Measurements from ENCODE around the gene ANKRD13A.

Gene ANKRD13A

DNA sequence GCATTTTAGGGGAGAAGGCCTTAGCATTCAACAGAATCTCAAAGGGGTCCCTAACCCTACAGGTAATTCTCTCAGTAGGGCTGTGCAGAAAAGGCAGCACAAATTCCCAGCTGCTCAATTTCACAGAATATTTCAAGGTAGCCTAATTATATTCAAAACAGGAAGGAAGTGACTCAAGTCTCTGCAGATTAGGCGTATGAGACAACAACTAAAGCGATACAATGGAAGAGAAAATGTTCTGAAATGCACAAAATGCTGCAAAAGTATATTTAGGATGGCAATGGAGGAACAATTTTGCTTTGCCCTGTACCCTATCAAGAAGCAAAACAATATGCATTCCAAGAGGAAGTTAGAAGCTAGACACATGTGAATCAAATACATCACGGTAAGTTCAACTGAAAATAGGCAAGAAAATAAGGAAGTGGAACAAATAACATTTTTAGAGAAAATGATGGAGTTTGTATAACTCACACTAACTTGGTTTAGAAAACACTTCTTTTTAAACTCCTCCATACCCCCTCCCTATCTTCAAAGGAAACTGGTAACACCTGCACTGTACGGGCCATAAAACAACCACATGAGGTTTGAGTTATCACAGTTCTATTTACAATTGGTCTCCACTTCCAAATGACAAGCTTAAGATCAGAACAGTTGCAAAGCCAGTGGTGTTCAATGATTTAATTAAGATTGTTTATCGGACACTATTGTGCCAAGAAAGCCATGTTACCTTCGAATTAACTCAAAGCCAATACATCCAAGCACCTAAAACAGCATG is 4.6 kb upstream of the ANKRD13A start:
- H3K4me1 ChIP-seq (ENCODE audit: insufficient read depth, low read length), result peaks cover 3% of the 10 kb centered on the region; the same call in 1 of the 2 replicates
- H3K9me3 ChIP-seq (ENCODE audit: control insufficient read depth, insufficient read depth, low read length), result no peaks in the 10 kb centered on the region
- no peaks in the 10 kb centered on the region for H3K36me3 ChIP-seq (ENCODE audit: insufficient read depth, low read length)
- no peak overlapping the region; the same call in 1 of the 2 replicates for H3K9ac ChIP-seq (ENCODE audit: low read depth, low read length)

GRCh38 chr12:109995361-109995685 is 3.9 kb upstream of the ANKRD13A start:
- peak overlapping the region; percentile 93 for H3K9ac ChIP-seq (ENCODE audit: low read depth, low read length)
- no peaks in the 10 kb centered on the region for H3K36me3 ChIP-seq (ENCODE audit: insufficient read depth, low read length)
- H3K9me3 ChIP-seq (ENCODE audit: control insufficient read depth, insufficient read depth, low read length), result no peaks in the 10 kb centered on the region
- H3K4me1 ChIP-seq (ENCODE audit: insufficient read depth, low read length), result 0 out of 2 replicates have a peak, but pooled peaks cover 3% of the 10 kb centered on the region

DNA sequence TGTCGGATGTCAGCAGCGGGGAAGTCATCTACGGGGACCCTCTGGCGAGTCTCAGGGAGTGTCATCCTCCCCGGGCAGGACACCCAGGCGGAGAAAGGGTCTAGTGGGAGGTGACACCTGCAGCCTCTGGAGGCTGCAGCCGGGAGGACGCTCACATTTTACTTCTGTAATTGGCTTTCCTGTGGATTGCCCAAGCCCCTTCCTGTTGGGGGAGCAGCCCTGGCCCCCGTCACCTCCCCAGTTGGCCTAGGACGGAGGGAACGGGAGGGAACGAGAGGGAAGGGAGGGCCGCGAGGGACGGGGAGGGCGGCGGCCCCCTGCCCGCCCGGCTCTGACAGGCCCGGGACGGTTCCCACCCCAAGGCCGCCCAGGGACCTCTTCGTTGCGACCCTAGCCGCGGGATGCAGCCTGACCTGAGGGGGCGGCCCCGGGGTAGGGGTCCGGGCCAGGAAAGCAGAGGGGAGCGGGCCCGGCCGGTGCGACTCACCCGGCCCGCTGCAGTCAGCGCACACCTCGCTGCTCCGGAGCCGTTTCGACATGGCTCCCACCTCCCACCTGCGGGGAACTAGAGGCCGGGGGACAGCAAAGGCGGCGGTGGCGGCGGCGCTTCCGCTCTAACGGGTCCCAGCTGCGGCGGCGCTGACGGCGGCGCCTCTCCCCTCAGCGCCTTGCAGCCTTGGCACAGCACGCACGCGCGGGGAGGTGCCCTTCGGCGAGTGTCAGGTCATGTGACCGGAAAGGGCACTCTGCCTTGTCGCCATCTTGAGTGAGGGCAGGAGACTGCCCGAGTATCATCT is 3.3 kb upstream of the ANKRD13A start, which contains the start of gene GIT2:
GIT2 (minus strand) TSS at position 683 of the 797 bp plus-strand sequence; CDS start at position 539, 144 bp downstream.
- H3K9me3 ChIP-seq (ENCODE audit: control insufficient read depth, insufficient read depth, low read length), result no peaks in the 10 kb centered on the region
- H3K36me3 ChIP-seq (ENCODE audit: insufficient read depth, low read length), result no peaks in the 10 kb centered on the region
- 0 out of 2 replicates have a peak, but pooled peaks cover 3% of the 10 kb centered on the region for H3K4me1 ChIP-seq (ENCODE audit: insufficient read depth, low read length)
- H3K9ac ChIP-seq (ENCODE audit: low read depth, low read length), result peak within 1 kb of the TSS; percentile 93

DNA sequence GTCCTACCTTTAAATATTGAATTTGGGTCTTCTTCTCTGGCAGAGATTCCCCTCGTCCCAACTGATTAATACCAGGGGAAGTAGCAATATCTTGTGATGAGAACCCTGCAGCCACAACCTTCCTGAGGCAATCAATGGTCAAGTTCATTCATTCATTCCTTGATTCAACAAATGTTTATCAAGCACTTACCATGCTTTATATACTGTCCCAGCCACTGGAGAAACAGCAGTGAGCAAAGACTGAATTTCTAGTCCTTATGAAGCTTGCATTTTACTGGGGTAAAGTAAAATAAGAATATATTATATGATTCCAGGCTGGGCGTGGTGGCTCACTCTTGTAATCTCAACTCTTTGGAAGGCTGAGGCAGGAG is 2.8 kb upstream of the ANKRD13A start:
- Histone ChIP-seq H3K9me3 (ENCODE audit: control insufficient read depth, insufficient read depth, low read length) (no peaks in the 10 kb centered on the region), H3K9ac (ENCODE audit: low read depth, low read length) (peak overlapping the region; percentile 93; the same call in 1 of the 2 replicates), H3K4me1 (ENCODE audit: insufficient read depth, low read length) (0 out of 2 replicates have a peak, but pooled peaks cover 3% of the 10 kb centered on the region), H3K36me3 (ENCODE audit: insufficient read depth, low read length) (no peaks in the 10 kb centered on the region)

DNA sequence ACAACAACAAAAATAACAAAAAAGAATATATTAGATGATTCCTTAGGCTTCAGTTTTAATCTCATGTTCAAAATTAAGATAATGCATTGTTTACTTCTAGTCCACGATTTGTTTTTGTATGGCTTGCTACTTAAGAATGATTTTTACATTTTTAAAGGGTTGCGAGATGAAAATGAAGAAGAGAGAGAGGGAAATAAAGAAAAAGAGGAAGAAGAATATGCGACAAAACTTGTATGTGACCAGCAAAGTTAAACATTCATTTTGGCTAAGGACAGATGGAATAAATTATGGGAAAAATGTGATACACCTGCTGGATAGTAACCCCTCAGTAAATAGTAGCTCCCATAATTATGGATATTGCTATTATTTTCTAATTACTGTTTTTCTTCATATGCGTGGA is 1.8 kb upstream of the ANKRD13A start:
- Histone ChIP-seq H3K9ac (ENCODE audit: low read depth, low read length) (no peak overlapping the region), H3K4me1 (ENCODE audit: insufficient read depth, low read length) (0 out of 2 replicates have a peak, but pooled peaks cover 3% of the 10 kb centered on the region), H3K9me3 (ENCODE audit: control insufficient read depth, insufficient read depth, low read length) (no peaks in the 10 kb centered on the region), H3K36me3 (ENCODE audit: insufficient read depth, low read length) (no peaks in the 10 kb centered on the region)

- Histone ChIP-seq H3K9ac (ENCODE audit: low read depth, low read length) (peak overlapping the region; percentile 84), H3K9me3 (ENCODE audit: control insufficient read depth, insufficient read depth, low read length) (no peaks in the 10 kb centered on the region), H3K4me1 (ENCODE audit: insufficient read depth, low read length) (0 out of 2 replicates have a peak, but pooled peaks cover 3% of the 10 kb centered on the region), H3K36me3 (ENCODE audit: insufficient read depth, low read length) (no peaks in the 10 kb centered on the region)
These were observed 858 bp upstream of the ANKRD13A start for GRCh38 chr12:109998241-109998903.

DNA sequence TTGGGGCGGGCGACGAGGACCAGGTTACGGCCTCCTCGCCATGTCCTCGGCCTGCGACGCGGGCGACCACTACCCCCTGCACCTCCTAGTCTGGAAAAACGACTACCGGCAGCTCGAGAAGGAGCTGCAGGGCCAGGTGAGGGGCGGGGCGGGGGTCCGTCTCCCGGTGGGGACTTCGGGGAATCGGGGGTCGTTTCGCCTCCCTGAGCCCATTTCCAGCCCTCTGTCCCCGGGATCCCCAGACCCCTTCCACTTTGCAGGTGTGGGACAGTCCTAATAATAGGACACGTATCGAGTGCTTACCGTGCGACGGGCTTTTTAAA is 380 bp downstream of the ANKRD13A start:
- Histone ChIP-seq H3K4me1 (ENCODE audit: insufficient read depth, low read length) (no peaks in the 10 kb centered on the region), H3K9ac (ENCODE audit: low read depth, low read length) (peak overlapping the region; percentile 84; the same call in 1 of the 2 replicates), H3K9me3 (ENCODE audit: control insufficient read depth, insufficient read depth, low read length) (no peaks in the 10 kb centered on the region), H3K36me3 (ENCODE audit: insufficient read depth, low read length) (no peaks in the 10 kb centered on the region)

DNA sequence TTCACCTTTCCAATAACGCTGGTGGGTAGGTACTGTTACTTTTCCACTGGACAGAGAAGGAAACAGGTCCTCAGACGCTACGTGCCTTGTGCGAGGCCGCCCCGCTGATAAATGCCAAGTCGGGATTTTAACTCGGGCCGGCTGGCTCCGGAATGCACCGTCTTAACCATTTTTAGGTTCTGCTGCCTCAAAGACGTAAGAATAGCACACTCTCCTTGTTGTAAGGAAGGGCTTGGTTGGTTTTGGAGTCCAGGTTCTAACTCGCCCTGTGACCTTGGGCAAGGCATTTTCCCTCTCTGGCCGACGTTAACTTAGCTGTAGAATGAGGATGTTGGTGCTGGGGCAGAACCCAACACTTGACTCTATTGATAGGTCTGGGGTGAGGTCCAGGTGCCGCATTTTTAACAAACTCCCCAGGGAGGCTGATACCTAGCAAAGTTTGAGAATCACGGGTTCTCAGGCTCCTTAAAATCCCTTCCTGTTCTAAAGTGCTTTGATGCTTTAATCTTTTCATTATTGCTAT is 814 bp downstream of the ANKRD13A start:
- Histone ChIP-seq H3K4me1 (ENCODE audit: insufficient read depth, low read length) (no peaks in the 10 kb centered on the region), H3K9ac (ENCODE audit: low read depth, low read length) (peak overlapping the region; percentile 84; the same call in 1 of the 2 replicates), H3K9me3 (ENCODE audit: control insufficient read depth, insufficient read depth, low read length) (no peaks in the 10 kb centered on the region), H3K36me3 (ENCODE audit: insufficient read depth, low read length) (no peaks in the 10 kb centered on the region)

- Histone ChIP-seq H3K9ac (ENCODE audit: low read depth, low read length) (no peak overlapping the region), H3K4me1 (ENCODE audit: insufficient read depth, low read length) (no peaks in the 10 kb centered on the region), H3K9me3 (ENCODE audit: control insufficient read depth, insufficient read depth, low read length) (no peaks in the 10 kb centered on the region), H3K36me3 (ENCODE audit: insufficient read depth, low read length) (no peaks in the 10 kb centered on the region)
These were observed 2.4 kb downstream of the ANKRD13A start for GRCh38 chr12:110001596-110001995.

DNA sequence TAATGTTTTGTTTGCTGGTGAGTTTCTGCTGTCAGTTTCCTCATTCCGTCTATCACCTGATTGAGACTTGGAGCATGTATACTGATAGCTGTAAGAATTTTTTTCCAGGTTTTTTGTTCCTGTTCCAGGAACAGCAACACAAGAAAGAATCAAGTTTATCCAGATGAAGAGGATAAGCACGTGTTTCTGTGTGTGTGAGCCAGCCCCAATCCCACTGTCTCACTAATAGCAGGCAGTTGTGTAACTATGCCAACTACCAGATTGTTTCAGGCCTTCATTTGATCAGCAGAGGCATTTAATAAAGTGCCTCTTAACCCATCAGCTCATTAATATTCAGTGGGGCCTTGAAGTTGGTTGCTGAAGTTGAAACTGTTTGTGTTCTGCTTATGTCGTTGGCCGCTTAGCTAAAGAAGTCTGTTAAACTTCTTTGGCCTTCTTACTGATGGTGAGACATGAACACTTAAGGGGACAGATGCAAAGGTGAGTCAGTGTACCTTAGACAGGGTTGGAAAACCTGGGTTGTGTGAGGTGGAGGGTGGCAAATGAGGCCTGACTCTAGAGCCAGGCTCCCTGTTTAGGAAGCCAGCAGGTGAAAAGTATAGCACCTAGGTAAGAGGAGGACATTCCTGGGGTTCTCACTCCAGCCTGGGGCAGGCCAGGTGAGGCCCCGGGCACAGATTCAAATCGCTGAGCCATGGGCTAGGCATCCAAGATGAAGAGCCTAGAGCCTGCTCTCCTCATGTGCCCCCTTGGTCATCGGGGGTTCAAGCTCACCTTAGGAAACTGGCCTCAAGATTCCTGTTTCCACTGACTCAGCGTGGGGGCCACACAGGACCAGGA is 3.7 kb downstream of the ANKRD13A start:
- no peaks in the 10 kb centered on the region for H3K4me1 ChIP-seq (ENCODE audit: insufficient read depth, low read length)
- no peaks in the 10 kb centered on the region for H3K9me3 ChIP-seq (ENCODE audit: control insufficient read depth, insufficient read depth, low read length)
- no peak overlapping the region for H3K9ac ChIP-seq (ENCODE audit: low read depth, low read length)
- no peaks in the 10 kb centered on the region for H3K36me3 ChIP-seq (ENCODE audit: insufficient read depth, low read length)

GRCh38 chr12:110004598-110004997 is 5.4 kb downstream of the ANKRD13A start:
- H3K4me1 ChIP-seq (ENCODE audit: insufficient read depth, low read length), result no peaks in the 10 kb centered on the region
- no peaks in the 10 kb centered on the region for H3K36me3 ChIP-seq (ENCODE audit: insufficient read depth, low read length)
- H3K9me3 ChIP-seq (ENCODE audit: control insufficient read depth, insufficient read depth, low read length), result no peaks in the 10 kb centered on the region
- no peak overlapping the region for H3K9ac ChIP-seq (ENCODE audit: low read depth, low read length)

DNA sequence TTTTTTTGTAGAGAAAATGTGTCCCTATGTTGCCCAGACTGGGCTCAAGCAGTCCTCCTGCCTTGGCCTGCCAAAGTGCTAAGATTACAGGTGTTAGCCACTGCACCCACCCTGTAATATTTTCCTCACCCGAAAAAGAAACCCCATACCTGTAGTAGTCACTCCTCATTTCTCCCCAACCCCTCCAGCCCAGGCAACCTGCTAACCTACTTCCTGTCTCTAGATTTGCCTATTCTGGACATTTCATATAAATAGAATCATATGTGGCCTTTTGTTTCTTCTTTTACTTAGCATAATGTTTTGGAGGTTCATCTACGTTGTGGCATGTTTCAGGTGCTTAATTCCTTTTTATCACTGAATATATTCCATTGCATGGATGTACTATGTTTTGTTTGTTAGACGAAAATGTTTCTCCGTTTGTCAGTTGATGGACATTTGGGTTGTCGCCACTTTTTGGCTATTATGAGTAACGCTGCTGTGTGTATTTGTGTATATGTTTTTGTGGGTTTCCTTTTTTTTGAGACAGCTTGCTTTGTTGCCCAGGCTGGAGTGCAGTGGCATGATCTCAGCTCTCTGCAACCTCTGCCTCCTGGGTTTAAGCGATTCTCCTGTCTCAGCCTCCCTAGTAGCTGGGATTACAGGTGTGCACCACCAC is 6.2 kb downstream of the ANKRD13A start:
- no peak overlapping the region for H3K9ac ChIP-seq (ENCODE audit: low read depth, low read length)
- no peaks in the 10 kb centered on the region for H3K36me3 ChIP-seq (ENCODE audit: insufficient read depth, low read length)
- no peaks in the 10 kb centered on the region for H3K4me1 ChIP-seq (ENCODE audit: insufficient read depth, low read length)
- H3K9me3 ChIP-seq (ENCODE audit: control insufficient read depth, insufficient read depth, low read length), result no peaks in the 10 kb centered on the region

- Histone ChIP-seq H3K4me1 (ENCODE audit: insufficient read depth, low read length) (no peaks in the 10 kb centered on the region), H3K9me3 (ENCODE audit: control insufficient read depth, insufficient read depth, low read length) (no peaks in the 10 kb centered on the region), H3K36me3 (ENCODE audit: insufficient read depth, low read length) (no peaks in the 10 kb centered on the region), H3K9ac (ENCODE audit: low read depth, low read length) (no peak overlapping the region)
These were observed 6.9 kb downstream of the ANKRD13A start for GRCh38 chr12:110006115-110006514.
